A549 treated with GW870086 at 1 μM for 4 hours (cell line): ENCODE results near the gene NAGPA. TPM values are rescaled to one million over a fixed set of nuclear protein-coding genes. Genes with fewer than 3 reads are reported as not detected.

Experiments
- total RNA-seq: library from RNA; stranded (reverse); fragments of 200-300 nt; extraction: Qiagen RNA extraction; gene quantifications from 5 replicates; pipeline ENCODE4 v1.2.3, GENCODE V29; 2022; ENCODE audit warnings: low read depth

The NAGPA gene, protein sequence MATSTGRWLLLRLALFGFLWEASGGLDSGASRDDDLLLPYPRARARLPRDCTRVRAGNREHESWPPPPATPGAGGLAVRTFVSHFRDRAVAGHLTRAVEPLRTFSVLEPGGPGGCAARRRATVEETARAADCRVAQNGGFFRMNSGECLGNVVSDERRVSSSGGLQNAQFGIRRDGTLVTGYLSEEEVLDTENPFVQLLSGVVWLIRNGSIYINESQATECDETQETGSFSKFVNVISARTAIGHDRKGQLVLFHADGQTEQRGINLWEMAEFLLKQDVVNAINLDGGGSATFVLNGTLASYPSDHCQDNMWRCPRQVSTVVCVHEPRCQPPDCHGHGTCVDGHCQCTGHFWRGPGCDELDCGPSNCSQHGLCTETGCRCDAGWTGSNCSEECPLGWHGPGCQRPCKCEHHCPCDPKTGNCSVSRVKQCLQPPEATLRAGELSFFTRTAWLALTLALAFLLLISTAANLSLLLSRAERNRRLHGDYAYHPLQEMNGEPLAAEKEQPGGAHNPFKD
- 14.6 to 19.4 TPM (median 18.6 TPM) in 5 replicates for total RNA-seq

DNA sequence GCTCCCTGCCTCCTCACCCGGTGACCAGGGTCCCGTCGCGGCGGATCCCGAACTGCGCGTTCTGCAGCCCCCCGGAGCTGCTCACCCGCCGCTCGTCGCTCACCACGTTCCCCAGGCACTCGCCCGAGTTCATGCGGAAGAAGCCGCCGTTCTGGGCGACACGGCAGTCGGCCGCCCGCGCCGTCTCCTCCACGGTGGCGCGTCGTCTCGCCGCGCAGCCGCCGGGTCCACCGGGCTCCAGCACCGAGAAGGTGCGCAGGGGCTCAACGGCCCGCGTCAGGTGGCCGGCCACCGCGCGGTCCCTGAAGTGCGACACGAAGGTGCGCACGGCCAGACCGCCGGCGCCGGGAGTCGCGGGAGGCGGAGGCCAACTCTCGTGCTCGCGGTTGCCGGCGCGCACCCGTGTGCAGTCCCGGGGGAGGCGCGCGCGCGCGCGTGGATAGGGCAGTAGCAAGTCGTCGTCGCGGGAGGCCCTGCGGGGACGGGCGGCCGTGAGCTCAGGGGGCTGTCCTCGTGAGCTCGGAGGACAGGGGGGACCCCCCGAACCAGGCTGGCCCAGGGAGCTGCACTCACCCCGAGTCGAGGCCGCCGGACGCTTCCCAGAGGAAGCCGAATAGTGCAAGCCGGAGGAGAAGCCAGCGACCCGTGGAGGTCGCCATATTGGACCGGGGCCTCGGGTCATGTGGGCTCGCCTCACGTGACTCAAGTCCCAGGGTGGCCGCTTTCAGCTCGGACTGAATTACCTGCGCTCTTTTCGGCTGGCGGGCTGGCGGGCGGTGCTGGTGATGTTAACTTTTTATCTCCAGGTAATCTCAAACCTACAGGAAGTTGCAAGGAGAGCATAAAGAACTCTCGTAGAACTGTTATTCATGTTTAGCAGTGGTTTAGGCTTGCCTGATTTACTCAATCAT, at the start of gene NAGPA:
Gene NAGPA (minus strand): TSS at position 680 of the 911 bp plus-strand sequence. CDS start 21 bp downstream, at position 659.

GRCh38 chr16:5071681-5072333, 38.1 kb upstream of the NAGPA start, which contains the start of gene ALG1:
Gene ALG1, plus strand, starts transcription at chr16:5071843. Its CDS starts 7 bp downstream, at chr16:5071850.

DNA sequence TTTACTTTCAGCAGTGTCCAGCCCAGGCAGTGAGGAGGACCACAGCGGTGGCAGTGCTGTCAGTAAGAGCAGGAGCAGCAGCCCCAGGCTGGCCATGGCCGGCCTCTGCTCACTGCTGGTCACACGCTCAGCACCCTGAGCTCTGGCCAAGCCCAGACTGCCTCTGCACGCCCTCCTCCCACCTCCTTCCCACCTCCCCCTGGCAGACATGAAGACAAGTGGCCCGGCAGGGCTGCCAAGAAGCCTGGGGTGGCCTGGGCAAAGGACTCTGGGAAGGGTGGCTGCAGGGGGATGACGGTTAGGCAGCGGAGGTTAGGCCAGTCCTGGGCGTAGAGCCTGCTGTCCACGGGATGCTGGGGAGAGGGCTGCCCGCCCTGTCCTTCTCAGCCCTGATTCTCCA, 32.1 kb upstream of the NAGPA start, which contains the start of gene C16orf89:
Gene C16orf89 (minus strand): TSS at position 144 of the 400 bp plus-strand sequence. CDS start 48 bp downstream, at position 96.

Other genes starting within 250 kb of the NAGPA start
- gene SEPTIN12, start 245.6 kb downstream of the NAGPA start, total RNA-seq: not detected in 5 replicates
- gene SMIM22, start 238.6 kb downstream of the NAGPA start, total RNA-seq: not detected in 5 replicates
- gene ROGDI, start 231.3 kb downstream of the NAGPA start, total RNA-seq: 10.4 to 16.1 TPM (median 15.1 TPM) in 5 replicates
- gene GLYR1, start 186.6 kb downstream of the NAGPA start, total RNA-seq: 38.5 to 42.8 TPM (median 41.0 TPM) in 5 replicates
- 25.3 to 29.0 TPM (median 27.8 TPM) in 5 replicates for gene UBN1, start 186.5 kb downstream of the NAGPA start, total RNA-seq
- 4.5 to 6.1 TPM (median 5.4 TPM) in 5 replicates for gene PPL, start 96.8 kb downstream of the NAGPA start, total RNA-seq
- gene SEC14L5, start 75.6 kb downstream of the NAGPA start, total RNA-seq: 0.03 to 0.09 TPM (median 0.05 TPM) in 3 of 5 replicates, not detected in the others
- not detected in 5 replicates for gene C16orf89, start 32.0 kb upstream of the NAGPA start, total RNA-seq
- gene ALG1, start 37.9 kb upstream of the NAGPA start, total RNA-seq: 33.4 to 40.4 TPM (median 37.8 TPM) in 5 replicates
- gene EEF2KMT, start 63.9 kb upstream of the NAGPA start, total RNA-seq: 22.0 to 29.2 TPM (median 27.2 TPM) in 5 replicates